HG03565 (cell line): ENCODE data around the gene DHRS1.

Experiments
- ATAC-seq: cut with Tn5 transposase; IDR thresholded peaks from one replicate; pipeline ENCODE4 v1.9.1; 2021; ENCODE audit warnings: mild to moderate bottlenecking, moderate library complexity; ENCODE audit not compliant: unreplicated experiment

DHRS1 gene

DNA sequence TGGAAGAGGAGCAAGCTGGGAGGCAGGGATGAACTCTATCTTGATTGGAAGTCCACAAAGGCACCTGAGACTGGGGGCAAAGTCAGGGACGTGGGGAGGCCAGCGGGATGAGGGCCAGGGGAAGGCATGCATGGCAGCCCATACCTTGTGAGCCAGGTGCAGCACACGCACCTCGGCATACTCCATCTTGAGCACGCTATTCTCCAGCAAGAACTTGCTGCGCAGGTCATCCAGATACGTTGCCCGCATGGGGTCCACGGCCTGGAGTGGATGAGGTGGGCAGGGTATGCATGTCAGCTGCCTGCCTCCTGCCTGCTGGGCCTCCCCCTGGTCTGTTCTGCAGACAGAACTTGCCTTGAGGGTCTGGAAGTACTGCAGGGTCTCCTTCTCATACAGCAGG, 32.1 kb downstream of the DHRS1 start:
- ATAC-seq: no peak

DNA sequence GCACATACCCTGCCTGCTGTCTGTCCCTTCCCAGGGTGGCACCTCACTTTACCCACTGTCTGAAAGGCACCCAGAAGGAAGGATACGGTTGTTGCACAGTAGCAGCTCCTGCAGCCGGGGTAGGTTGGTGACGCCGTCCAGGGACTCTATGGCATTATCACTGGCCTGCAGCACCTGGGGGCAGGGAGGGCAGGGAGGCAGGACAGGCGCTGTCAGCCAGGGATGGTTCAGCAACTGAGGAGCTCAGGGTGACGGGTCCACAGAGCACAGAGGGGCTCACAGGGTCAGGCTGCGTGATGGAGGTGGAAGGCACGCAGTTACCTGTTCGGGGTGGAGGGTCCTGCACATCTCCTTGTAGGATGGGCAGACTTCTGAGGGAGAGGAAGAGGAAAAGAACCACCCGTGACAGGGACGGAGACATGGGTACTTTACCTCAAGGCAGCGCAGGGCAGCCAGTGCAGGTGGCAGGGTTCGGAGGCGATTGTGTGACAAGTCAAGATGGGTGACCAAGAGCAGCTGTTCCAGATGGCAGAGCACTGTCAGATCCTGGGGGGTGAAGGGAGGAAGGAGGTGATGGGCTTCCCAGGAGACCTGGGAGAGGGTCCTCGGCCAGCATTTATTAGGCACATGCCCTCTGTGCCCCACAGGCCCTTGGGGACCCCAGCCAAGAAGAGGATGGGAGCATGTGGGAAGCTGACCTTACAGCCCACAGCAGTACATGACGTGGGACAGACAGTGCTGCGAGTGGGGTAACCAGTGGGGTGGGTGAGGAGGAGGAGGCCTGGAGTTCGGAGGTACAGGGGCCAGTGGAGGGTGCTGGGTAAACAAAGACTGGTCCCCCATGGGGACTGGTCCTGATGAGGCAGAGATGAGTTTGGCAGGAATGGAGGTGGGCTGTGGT, 33.0 kb downstream of the DHRS1 start:
- ATAC-seq: no peak

DNA sequence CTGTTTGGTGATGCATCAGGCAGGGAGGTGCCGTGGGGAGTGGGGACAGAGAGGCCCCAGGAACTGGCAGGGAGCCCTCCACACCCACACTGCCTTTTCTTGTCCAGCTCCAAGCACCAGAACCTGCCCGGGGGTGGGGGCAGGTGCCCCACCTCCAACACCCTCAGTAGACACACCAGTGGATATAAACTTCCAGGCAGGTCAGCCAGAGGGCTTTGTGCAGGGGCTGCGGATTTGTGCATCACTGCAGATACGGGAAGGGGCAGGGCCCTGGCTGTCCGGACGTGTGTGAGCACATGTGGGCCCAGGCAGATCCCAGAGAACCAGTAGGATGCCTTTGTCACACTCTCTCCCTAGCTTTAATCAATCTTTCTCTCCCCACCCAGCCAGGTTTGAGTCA, 35.3 kb downstream of the DHRS1 start:
- ATAC-seq: no peak

DNA sequence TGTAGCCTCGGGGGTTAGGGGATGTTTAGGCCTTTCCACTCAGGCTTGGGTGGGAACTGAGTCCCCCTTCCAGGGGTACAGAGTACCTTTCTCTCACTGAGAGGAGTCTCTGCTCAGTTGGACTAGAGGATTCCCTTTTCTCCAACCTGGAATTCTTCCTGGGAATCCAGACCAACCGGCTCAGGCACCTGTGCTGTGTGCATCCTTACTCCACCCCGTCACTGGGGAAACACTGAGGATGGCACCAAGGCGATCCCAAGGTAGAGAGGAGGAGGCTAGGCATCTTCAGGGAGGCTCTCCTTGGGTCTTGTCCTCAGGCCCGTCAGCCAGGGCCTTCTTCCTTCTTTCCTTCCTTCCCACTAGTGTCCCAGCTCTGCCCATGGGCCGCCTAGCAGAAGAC, 35.7 kb downstream of the DHRS1 start:
- ATAC-seq: no peak

DNA sequence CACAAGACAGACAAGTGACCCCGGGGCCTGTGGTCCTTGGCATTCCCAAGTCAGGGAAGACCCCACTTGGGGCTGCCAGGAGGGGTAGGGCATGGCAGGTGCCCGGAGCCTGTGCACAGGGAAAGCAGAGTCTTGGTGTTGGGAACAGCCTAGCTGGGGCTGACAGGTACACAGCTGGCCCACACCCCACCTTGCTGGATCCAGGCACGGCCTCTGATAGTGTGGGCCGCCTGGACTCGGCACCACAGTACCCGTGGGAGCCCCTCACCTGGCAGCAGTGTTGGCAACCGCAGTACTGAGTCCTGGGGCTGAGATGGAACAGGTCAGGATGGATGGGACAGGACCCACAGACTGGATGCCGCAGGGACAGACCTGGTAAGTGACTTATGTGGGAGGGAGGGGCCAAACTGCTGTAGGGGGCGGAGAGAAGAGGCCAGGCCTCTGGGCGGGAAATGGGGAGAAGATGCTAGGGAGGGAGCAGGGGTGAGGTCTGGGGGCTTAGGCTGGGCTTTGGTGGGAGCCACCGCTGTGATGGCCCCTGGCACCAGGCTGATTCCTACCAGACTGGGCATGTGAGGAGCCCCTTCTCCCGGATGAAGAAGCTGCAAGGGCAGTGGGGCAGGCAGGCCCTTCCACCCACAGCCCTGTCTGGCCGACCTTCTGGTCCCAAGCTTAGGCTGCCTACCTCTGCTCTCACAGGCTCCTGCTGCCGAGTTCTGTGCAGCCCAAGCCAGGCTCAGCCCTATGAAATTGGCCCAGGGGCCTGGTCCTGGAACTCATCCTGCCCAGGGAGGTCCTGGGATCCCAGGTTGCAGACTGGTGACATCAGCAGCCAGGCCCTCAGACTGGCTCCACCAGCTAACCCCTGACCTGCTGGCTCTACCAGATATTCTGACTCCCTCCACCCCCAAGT, 36.5 kb downstream of the DHRS1 start, which contains the start of gene TGM1:
Gene TGM1 (minus strand): TSS at position 357 of the 913 bp plus-strand sequence. CDS start 825 bp downstream, outside the sequence.
- ATAC-seq: no peak

DNA sequence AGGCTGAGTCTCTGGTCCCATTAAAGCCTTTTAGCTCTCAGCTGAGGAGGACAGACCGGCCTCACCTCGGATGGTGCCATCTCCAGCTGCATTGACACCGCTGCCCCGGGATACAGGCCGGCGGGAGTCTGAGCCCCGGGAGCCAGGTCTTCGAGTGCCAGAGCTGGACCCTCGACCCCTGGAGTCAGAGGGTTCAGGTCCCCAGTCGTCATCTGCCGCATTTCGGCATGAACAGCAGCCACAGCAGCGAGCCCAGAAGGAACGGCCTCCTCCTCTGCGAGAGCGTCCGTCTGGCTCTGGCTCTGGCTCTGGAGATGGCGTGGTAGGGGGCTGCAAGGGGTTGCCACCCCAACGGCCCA, 37.6 kb downstream of the DHRS1 start:
- ATAC-seq: no peak

DNA sequence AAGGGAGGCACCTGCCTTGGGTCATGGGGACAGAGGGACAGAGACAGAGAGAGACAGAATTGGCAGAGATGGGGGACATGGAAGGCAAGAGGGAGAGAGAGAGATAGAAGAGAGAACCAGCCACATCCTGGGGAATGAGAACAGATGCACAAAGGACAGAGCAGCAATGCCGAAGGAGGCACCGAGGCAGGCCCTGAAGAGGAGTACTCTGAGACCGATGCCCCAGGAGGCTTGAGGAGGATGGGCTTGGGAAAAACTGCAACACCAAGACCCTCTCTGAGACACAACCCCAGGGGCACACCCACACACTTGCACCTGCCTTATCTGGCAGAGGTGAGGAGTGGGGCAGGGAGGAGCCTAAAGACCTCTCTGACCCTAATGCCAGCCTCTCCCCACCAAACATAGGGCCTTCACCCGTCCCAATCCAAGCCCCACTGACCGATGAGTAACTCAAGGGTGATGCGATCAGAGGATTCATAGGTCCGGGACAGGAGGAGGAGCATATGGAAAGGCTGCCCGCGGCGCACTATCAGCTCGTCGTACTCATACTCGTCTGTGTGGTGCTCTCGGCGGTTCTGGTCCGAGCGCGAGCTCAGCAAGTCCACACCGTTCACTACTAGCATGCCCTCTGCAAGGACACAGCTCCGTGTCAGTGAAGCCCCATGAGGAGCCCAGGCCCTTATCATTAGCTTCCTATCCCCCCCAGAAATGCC, 38.2 kb downstream of the DHRS1 start:
- no peak for ATAC-seq

DNA sequence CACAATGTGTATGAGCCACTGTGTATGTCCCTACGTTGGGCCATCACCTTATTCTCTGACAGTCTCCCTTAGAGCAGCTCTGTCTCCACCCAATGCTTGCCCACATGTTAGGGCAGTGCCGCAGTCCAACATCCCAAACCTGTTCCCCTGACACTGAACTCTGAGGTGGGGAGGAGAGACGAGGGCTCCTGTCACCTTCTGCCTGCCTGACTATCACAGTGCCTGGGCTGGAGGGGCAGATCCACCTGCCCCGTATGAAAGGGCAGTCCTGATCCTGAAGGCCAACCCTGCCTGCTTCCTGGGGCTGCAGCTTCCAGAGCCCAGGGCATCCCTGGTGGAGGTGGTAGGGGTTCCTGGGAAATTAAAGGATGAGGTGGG, 38.8 kb downstream of the DHRS1 start:
- no peak for ATAC-seq

DNA sequence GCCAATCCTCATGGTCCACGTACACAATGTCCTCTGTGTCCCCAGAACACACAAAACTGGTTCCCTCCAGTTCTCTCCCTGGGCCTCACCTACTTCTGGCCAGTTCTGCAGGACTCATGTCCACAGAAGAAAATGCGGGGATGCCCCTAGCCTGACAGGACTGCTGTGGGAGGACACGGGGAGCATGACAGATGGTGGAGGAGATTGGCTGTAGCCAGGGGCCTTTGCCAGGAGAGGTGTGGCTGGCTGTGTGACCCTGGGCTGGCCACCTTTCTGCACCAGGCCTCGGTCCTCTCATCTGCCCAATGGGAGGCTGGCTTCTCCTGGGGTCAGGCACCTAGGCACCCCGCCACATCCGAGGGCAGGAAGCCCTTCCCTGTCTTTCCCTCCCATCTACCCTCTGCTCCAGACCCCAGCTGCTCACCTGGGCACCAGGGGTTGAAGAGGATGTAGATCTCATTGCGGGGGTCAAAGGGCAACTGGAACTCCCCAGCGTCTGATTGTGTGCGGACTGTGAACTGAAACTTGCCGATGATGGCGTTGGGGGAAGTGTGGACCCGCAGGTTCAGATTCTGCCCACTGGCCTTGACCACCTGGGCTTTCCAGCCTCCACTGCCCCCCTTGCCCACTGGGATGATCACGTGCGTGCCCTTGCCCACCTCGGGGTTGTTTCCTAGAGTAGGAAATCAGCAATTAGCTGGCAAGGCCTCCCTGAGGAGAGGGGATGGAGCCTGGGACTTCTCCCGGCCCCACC, 39.4 kb downstream of the DHRS1 start:
- no peak for ATAC-seq

DNA sequence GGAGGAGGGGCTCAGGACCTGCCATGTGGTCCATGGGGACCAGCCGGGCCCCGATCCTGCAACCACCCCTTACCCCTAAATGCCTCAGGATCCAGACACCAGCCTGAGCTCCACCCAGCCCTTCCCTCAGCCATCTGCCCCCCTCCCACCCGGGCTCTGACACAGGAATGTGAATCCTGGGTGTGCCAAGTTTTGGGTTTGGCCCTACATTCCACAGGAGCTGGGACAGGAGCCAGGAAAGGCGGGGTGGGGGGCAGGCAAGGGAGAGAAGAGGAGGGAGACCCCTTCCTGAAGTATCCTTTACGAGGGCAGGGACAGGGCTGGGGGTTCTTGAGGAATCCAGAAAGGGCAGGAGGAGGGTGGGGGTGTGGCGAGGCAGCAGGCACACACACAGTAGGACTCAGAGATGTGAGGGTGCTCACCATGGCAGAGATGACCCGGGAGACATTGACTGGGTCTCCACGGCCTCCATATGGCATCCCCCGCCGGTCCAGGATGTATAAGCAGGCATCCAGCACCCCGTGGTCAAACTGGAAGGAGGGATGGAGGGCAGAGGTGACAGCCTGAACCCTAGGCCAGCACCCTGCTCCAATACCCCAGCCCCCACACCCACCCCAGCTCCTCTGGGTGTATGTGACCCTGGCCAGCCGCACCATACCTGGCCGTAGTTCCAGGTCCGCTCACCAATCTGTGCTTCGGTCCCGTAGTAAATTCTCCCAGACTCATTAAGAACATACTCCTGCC, 40.1 kb downstream of the DHRS1 start:
- ATAC-seq: no peak

DNA sequence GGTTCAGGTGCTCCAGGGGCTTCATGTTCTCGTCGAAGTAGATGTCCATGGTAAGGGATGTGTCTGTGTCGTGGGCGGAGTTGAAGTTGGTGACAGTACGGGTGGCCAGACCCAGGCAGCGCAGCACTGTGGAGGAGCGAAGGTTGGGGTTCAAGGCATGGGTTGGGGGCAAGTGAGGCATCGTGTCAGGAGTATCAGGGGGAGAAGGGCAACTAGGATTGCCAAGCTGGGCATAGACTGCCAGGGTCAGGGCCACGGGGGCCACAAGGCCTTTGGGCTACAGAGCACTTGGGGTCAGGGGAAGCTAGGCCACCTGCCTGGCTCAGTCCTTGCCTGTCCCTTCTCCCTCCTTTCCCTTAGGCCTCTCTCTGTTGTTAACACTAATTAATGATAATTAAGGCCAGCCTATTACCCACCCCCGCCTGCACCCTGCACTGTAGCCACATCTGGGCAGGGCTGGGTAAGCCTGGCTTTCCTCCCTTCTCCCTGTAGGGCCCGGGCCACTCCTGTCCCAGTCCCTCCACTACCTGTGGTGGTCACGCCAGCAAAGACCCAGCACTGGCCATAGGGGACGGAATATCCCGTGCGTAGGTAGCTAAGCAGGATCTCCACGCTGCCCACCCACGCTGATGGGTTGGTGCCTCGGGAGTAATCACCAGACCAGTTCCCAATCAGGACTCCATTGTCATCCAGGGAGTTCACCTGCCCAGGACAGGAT, 40.9 kb downstream of the DHRS1 start:
- no peak for ATAC-seq

DNA sequence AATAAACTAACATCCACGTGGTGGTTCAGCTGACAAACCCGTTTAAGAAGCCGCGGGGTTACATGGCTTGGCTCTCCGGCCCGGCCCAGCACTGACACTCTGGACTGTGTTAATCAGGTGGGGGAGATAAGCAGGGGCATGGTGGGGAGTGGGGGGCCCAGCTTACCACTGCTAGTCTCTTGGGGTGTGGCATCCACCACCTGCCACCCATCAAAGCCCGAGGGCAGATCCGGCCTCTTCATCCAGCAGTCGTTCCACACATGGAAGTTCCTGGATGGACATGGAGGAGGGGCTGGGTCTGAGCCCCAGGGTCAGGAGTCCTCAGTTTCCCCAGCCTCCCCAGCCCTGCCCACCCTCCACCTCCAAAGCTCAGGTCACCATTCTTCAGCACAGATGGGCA, 41.5 kb downstream of the DHRS1 start:
- no peak for ATAC-seq

DNA sequence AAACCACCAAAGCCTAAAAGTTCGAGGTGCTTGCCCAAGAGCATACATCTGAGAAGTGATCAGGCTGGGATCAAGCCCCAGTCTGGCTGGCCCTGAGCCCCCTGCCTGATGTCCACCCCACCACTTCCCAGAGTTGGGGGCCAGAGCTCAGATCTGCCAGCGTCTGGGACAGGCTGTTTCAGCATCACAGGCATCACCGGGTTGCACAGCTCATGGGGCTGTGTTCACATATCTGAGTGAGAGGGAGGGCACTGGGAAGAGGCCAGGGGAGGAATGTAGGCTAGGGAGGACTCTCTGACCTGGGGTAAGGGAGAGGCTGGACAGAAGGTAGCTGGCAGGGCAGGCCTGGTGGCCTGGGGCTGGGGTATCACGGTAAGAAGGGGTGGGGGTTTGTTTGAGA, 42.6 kb downstream of the DHRS1 start:
- ATAC-seq: no peak

DNA sequence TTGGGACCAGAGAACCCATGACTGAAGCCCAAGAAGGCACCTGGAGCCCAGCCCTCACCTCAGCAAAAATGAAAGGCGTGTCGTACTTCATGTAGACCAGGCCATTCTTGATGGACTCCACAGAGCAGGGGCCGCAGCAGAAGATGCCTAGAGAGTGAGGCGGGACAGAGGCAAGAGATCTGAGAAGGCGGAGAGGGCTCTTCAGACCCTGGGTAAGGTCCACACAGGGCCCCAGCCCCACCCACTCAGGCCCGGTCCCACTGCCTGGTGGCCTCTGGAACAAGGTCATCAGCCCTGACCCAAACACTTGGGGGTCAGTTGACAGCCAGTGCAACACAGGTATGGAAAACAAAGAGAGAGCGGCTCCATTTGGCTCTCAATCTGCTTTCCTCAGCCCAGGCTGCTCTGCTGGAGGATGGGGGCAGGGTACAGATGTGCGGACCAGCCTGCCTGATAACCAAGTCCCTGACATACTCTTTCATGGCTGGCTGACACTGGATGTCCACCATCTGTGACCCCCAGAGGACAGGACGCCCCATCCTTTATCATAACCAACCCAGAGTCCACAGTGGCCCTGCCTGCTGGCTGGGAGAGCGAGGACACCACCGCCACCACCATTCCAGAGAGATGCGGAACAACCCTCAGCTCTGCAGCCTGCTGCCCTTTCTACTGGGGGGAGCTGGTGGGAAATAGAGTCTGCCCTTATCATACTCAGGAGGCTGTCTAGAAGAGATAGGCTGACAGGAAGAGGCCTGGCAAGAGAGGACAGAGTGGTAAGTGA, 43.5 kb downstream of the DHRS1 start:
- no peak for ATAC-seq

DNA sequence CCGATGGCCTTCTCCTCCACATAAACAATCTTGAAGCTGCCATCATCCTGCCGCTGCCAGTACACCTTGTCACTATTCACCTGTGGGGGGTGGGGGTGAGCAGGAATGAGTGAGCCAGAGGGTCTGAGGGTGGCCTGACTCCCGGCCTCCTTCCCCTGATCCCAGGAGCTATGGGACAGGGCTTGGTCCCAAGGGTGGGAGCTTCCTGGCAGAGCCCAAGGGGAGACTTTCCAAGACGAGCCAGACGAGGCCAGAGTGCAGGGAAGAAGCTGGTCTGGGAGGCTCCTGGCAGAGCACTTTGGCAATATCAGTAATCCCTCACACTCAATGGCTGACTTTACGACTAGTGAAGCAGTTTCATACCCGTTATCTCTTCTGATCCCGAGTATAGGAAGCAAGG, 44.1 kb downstream of the DHRS1 start:
- no peak for ATAC-seq

DNA sequence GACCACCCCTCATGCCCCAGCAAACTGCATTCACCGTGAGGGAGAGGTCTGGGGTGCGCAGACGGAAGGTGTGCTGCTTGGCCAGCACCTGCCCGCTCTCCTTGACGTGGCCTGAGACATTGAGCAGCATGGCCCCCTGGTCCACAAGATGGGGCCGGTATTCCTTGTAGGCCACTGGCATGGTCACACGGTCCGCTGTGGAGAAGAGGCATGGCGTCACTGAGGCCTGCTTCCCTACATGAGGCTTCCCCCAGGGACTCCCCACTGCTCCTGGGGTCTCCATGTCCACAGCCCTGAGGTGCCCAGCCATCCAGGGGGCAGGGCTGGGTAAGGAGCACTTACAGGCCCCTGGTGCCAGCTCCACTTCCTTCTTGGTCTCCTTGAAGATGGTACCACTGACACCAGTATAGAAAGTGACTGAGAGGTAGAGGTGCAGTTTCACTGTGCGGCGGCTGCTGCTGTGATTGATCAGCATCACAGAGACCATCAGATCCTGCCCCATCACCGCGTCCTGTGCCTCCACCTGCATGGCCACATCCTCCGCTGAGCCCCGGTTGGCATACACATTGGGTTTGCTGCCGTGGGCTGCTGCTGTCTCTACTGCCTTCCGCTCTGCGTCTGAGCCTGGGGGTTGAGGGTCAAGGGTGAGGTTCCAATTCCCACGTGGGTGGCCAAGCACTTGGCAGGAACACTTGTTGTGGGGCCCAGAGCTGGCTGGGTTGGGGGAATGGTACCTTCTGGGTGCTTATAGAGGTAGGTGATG, 44.8 kb downstream of the DHRS1 start:
- ATAC-seq: no peak

DNA sequence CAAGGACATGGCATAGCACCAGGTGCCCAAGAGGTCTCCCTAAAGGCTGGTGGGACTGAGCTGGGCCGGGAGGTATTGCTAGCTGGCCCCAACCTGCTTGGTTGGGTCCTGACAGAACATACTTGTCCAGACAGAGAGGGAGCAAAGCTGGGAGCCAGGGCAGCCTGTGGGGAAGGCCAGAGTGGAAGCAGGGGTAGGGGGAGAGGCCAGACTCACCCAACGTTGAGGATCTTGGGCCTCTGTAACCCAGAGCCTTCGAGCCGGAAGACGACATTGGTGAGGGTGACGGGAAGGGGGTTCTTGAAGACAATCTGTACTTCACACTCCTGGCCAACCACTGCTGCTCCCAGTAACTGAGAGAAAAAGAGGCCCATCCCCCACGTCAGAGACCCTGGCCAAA, 45.6 kb downstream of the DHRS1 start:
- ATAC-seq: no peak
